DOHH2 (cell line): ENCODE measurements around the gene LRRN4CL.
A peak's percentile ranks its signal among the peaks of the same experiment; 100 is the strongest.

Source experiments
- H3F3A ChIP-seq: fragments of 200-600 bp; sonication (generic), shearing (Covaris generic); 2 replicates; pipeline ENCODE4 v1.6.0; 2016; ENCODE audit warnings: antibody characterized with exemption, mild to moderate bottlenecking; ENCODE audit not compliant: control insufficient read depth, insufficient read depth
- H3K27ac ChIP-seq: fragments of 200-600 bp; sonication (generic); 2 replicates; pipeline ENCODE4 v1.5.1; 2014; ENCODE audit warnings: low read depth, mild to moderate bottlenecking, low read length, moderate library complexity
- H3K27me3 ChIP-seq: fragments of 200-600 bp; sonication (generic); 2 replicates; pipeline ENCODE4 v1.6.1; 2014; ENCODE audit warnings: mild to moderate bottlenecking, low read length, mixed read lengths; ENCODE audit not compliant: control insufficient read depth
- H3K36me3 ChIP-seq: fragments of 200-600 bp; sonication (generic); 2 replicates; pipeline ENCODE4 v1.6.1; 2014; ENCODE audit warnings: mild to moderate bottlenecking, low read length, moderate library complexity, mixed read lengths; ENCODE audit not compliant: control insufficient read depth
- H3K4me1 ChIP-seq: fragments of 200-600 bp; sonication (generic); 2 replicates; pipeline ENCODE4 v1.6.1; 2014; ENCODE audit warnings: mild to moderate bottlenecking, low read length, mixed read lengths; ENCODE audit not compliant: control insufficient read depth
- H3K4me2 ChIP-seq: fragments of 200-600 bp; sonication (generic); 2 replicates; pipeline ENCODE4 v1.6.0; 2014; ENCODE audit warnings: mild to moderate bottlenecking, low read length, moderate library complexity
- H3K4me3 ChIP-seq: fragments of 200-600 bp; sonication (generic); 2 replicates; pipeline ENCODE4 v1.5.1; 2014; ENCODE audit warnings: mild to moderate bottlenecking, low read length, mixed read lengths
- H3K79me2 ChIP-seq: fragments of 200-600 bp; sonication (generic); 2 replicates; pipeline ENCODE4 v1.6.1; 2014; ENCODE audit warnings: mild to moderate bottlenecking, low read length, mixed read lengths; ENCODE audit not compliant: control insufficient read depth
- H3K9me2 ChIP-seq: fragments of 200-600 bp; sonication (generic); replicated peaks from 2 replicates; pipeline ENCODE4 v1.6.1; 2014; ENCODE audit warnings: mild to moderate bottlenecking, low read length, mixed read lengths; ENCODE audit not compliant: control insufficient read depth
- H3K9me3 ChIP-seq: fragments of 200-600 bp; sonication (generic); 2 replicates; pipeline ENCODE4 v1.6.1; 2014; ENCODE audit warnings: antibody characterized with exemption, low read length, mixed read lengths; ENCODE audit not compliant: control insufficient read depth, insufficient read depth
- H4K20me1 ChIP-seq: fragments of 200-600 bp; sonication (generic); 2 replicates; pipeline ENCODE4 v1.6.0; 2014; ENCODE audit warnings: low read depth, mild to moderate bottlenecking, antibody characterized with exemption, low read length, moderate library complexity; ENCODE audit not compliant: control insufficient read depth, insufficient read depth
- CTCF ChIP-seq: fragments of 200-600 bp; sonication (generic); IDR thresholded peaks from one replicate; pipeline ENCODE4 v1.5.1; 2014; ENCODE audit warnings: antibody characterized with exemption, mild to moderate bottlenecking, low read depth, low read length; ENCODE audit not compliant: poor library complexity, severe bottlenecking
- EZH2phosphoT487 ChIP-seq: fragments of 200-600 bp; sonication (generic); IDR thresholded peaks from 2 replicates; pipeline ENCODE4 v1.6.1; 2017; ENCODE audit warnings: borderline replicate concordance, mild to moderate bottlenecking, antibody characterized with exemption, low read length, moderate library complexity, mixed read lengths

Gene LRRN4CL

DNA sequence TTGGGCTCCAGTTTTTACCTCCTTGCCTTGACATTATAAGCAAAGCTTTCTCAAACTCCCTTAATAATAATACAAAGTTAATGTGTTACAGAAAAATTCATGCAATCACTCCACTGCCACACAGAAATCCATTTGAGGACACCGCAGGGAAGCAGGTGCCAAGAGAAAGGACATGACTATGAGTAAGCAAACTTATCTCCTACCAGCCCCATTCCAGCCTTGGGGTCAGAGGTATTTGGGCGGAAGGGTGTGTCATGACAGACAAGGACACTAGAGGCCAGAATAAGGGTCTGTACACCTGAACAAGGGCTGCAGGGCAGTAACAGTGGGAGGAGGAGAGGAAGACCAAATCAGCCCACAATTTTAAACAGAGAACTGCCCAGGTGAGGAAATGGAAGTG, 24.0 kb upstream of the LRRN4CL start:
- Histone ChIP-seq H3K4me1 (peaks cover 19% of the 10 kb centered on the region), H3K9me3 (no peaks in the 10 kb centered on the region), H3K4me2 (no peak overlapping the region), H3K4me3 (no peak overlapping the region), H3K27me3 (no peaks in the 10 kb centered on the region), H3F3A (peaks cover 64% of the 10 kb centered on the region), H3K9me2 (no peaks in the 10 kb centered on the region), H3K27ac (peak overlapping the region; percentile 5; the same call in 1 of the 2 replicates), H4K20me1 (no peaks in the 10 kb centered on the region), H3K79me2 (peaks cover 29% of the 10 kb centered on the region), H3K36me3 (peaks cover 82% of the 10 kb centered on the region)
- TF ChIP-seq CTCF (no peak), EZH2phosphoT487 (no peak)

DNA sequence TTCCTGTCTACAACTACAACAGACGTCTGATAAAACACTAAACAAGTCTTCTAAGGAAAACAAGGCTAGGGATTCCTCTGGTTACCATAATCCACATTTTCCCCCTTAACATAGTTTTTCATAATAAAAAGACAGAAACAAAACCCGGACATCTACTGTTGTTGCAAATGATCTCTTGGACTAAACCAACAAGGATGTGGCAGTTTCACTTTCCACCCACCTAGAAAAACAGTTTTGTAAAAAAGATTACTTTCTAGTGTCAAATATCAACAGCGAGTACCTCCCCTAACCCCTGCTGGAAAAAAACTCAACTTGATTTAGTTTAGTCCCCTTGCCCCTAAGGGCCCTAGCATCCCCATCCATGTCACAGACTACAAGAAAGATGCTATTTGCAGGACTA, 23.5 kb upstream of the LRRN4CL start:
- Histone ChIP-seq H4K20me1 (no peaks in the 10 kb centered on the region), H3F3A (peaks cover 62% of the 10 kb centered on the region), H3K79me2 (peaks cover 29% of the 10 kb centered on the region), H3K27ac (peak overlapping the region; percentile 5; the same call in 1 of the 2 replicates), H3K27me3 (no peaks in the 10 kb centered on the region), H3K9me2 (no peaks in the 10 kb centered on the region), H3K36me3 (peaks cover 80% of the 10 kb centered on the region), H3K9me3 (no peaks in the 10 kb centered on the region), H3K4me3 (no peak overlapping the region), H3K4me2 (no peak overlapping the region), H3K4me1 (peaks cover 24% of the 10 kb centered on the region)
- TF ChIP-seq EZH2phosphoT487 (no peak), CTCF (no peak)

- no peaks in the 10 kb centered on the region for H4K20me1 ChIP-seq
- no peak for TF ChIP-seq EZH2phosphoT487
- TF ChIP-seq CTCF = no peak
- peaks cover 26% of the 10 kb centered on the region for H3K79me2 ChIP-seq
- no peak overlapping the region for H3K4me2 ChIP-seq
- peaks cover 61% of the 10 kb centered on the region for H3F3A ChIP-seq
- H3K4me3 ChIP-seq = no peak overlapping the region
- peaks cover 78% of the 10 kb centered on the region for H3K36me3 ChIP-seq
- no peaks in the 10 kb centered on the region for H3K9me3 ChIP-seq
- peaks cover 29% of the 10 kb centered on the region for H3K4me1 ChIP-seq
- no peaks in the 10 kb centered on the region for H3K9me2 ChIP-seq
- H3K27me3 ChIP-seq = no peaks in the 10 kb centered on the region
- H3K27ac ChIP-seq = peak overlapping the region; percentile 5; the same call in 1 of the 2 replicates
These were observed 23.0 kb upstream of the LRRN4CL start for GRCh38 chr11:62712276-62712812.

DNA sequence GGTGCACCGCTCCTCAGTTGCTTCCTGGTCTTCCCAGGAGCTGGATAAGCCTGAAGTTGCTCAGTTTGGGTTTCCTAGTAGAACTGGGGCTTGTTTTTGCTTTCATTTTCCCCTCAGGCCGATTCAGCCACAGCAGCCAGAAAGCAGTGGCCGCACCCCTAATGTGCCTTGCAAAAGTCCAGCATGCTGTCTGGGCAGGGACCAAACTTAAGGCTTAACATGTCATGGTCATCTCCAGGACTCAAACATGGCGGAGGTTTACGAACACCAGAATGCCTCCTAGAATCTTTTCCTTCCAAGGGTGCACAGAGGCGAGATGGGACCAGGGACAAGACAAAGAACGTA, 20.6 kb upstream of the LRRN4CL start:
- no peaks in the 10 kb centered on the region for H4K20me1 ChIP-seq
- H3K4me1 ChIP-seq = peaks cover 49% of the 10 kb centered on the region
- peak overlapping the region; percentile 72 for H3K4me3 ChIP-seq
- no peaks in the 10 kb centered on the region for H3K27me3 ChIP-seq
- TF ChIP-seq EZH2phosphoT487 (no peak), CTCF (no peak)
- peaks cover 21% of the 10 kb centered on the region for H3K79me2 ChIP-seq
- H3K9me2 ChIP-seq = no peaks in the 10 kb centered on the region
- peak overlapping the region; percentile 84 for H3K27ac ChIP-seq
- H3F3A ChIP-seq = peaks cover 52% of the 10 kb centered on the region
- no peaks in the 10 kb centered on the region for H3K9me3 ChIP-seq
- H3K4me2 ChIP-seq = peak overlapping the region; percentile 99
- peaks cover 70% of the 10 kb centered on the region for H3K36me3 ChIP-seq
